GM21447 (cell line): ENCODE measurements around the gene LOXL1.

ENCODE experiments used
- ATAC-seq: cut with Tn5 transposase; IDR thresholded peaks from one replicate; pipeline ENCODE4 v1.9.1; 2021; ENCODE audit not compliant: unreplicated experiment

Gene LOXL1

DNA sequence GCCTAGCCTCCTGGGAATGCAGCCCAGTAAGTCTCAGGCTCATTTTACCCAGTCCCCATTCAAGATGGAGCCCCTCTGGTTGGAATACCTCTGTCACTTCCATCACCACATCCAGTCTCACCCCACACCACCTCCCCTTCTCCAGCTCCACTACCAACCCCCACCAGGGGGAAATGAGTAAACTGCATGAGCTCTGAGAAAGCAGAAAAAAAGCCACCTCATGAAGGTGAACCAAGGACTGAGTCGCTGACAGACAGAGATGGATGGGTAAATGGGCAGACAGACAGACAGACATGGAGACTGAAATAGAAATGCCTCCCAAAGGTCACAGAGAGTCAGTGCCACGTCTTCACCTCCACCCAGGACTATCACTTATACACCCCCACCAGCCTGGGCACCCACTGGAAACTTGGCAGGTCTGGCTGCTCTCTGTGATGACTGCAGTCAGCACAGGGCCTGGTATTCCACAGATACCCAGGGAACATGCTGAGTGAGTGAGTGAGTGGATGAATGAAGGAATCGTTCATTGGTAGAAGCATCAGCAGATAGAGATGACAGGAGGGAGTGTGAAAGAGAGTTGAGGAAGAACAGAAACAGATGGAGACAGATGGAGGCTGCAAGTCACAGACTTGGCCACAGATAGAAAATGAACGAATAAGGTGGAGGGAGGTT lies 4.9 kb upstream of the LOXL1 start:
- no peak for ATAC-seq

DNA sequence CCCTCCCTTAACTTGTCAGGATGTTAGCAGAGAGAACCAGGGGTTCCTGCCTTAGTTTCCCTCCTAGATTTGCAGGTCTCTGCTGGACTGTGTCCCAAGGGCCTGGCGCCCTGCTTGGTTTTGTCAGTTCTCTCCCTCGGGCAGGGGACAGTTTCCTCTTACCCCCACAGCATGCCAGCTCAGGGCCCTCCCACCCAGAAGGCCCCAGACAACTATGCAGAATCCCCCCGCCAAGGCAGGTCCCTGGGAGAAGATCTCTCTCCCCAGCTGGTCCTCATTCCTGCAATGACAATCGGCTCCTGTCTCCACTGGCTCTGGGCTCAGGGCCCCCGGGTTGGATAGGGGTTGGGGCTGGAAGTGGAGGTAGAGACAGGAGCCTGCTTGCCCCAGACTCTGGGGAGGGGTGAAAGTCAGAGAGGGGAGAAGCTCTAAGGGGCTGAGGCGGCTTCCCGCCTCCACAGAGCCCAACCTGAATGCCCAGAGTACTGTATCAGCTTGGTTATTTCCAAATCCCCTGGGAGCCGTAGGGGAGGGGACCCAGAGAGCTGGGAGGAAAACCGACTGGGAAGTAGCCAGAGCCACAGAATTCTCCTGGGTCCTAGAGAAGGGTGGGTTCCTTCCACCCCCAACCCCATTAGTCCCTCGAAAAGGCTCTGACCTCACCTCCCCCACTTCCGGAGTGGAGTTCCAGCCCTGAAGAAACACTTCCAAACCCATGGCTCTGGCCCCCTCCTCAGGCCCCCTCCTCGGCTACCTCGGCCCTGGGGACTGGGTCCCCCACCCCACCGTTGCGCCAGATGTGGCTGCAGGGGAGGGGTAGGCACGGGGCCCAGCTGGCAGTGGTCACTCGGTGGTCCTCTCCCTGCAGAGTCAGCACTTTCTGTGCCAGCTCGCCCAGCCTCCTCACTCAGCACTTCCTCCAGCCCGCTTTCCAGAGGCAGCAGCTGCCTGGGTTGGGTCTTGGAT lies 3.8 kb upstream of the LOXL1 start:
- no peak for ATAC-seq

DNA sequence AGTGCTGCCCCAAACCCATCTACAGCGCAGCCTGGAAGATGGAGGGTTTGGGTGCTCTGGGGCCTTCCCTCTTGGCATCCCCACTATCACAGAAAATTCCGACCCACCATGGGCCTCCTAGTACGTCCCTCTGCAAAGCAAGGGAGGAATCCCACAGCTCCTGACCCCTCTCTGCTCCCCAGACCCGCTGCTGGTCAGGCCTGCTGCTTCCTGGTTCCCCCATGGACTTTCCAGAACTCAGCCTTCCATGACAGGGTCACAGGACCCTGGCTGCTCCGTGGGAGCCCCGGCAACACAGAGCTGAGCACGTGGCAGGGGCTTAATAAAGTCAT lies 3.1 kb upstream of the LOXL1 start:
- ATAC-seq = no peak

DNA sequence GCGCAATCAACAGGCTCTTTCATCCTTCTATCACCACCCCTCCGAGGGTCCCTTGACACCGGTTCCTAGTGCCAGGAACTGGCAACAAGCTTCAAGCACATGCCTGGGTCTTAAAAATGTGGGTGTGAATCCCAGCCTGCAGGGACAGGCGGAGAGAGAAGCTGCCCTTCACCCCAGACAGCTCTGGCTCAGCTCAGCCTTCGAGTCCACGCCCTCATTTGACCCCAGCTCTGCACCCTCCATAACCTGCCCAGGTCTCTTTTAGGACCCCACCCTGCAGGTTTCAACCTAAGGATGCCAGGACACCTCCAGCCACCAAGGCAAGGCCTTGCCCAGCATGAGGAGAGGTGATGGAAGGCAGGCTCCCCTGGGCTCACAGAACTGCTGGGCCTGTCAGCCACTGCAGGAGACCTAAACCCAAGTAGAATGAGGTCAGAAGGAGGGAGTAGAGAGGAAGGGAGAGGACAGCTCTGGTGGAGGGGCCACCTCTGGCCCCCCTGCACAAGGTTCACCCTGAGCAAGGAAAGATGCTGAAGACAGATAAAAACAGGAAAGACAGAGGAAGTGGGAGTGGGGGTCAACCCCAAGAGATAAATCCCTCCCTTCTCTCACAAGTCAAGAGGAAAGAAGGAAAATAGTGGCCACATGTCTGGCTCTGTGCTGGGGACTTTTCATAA lies 2.6 kb upstream of the LOXL1 start:
- ATAC-seq = no peak

DNA sequence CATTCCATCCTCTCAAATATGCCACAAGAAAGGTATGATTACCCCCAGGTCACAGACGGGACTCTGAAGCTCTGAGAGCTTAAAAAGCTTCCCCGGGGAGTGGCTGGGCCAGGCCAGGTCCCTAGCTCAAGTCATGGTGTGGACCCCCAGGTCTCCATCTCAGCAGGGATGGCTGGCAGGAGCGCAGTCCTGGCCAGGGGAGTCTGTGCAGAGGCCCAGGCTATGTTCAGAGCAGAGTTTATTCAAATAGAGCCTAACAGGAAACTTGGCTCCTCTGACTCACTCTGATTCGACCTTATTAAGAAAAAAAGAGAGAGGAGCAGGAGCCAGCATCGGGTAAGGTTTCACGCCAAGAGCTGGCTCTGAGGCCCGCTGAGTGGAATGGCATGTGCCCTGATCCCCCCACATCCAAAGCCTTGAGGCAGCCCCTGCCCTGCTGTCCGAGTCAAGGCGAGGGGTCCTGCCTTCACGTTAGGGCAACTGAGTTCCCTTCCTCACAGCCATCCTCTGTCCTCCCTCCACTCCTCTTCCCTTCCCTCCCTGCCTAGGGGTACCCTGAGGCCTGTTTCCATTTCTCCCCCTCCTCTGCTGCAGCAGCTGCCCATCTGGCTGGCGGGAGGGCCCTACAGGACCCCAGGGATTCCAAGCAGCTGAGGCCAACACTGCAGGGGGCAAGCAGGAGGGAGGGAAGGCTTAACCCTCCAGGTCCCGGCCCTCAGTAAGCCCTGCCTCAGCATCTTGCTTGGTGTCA lies 1.9 kb upstream of the LOXL1 start:
- no peak for ATAC-seq

DNA sequence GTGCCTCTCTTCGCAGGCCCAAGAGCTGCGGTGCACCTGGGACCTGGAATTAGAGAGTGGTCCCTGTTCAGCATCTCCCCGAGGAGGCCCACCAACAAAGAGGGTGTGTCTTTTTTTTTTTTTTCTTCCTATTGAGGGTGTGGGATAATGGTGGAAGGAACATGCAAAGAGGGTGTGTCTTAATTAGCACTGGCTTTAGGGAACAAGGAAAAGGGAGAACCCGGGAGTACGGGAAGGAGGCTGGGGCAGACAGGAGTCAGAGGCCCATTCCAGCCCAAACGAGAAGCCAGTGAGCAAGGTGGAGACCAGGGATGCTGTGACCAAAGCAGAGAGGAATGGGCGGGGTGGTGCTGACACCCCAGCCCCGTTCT lies 429 bp upstream of the LOXL1 start:
- no peak for ATAC-seq

DNA sequence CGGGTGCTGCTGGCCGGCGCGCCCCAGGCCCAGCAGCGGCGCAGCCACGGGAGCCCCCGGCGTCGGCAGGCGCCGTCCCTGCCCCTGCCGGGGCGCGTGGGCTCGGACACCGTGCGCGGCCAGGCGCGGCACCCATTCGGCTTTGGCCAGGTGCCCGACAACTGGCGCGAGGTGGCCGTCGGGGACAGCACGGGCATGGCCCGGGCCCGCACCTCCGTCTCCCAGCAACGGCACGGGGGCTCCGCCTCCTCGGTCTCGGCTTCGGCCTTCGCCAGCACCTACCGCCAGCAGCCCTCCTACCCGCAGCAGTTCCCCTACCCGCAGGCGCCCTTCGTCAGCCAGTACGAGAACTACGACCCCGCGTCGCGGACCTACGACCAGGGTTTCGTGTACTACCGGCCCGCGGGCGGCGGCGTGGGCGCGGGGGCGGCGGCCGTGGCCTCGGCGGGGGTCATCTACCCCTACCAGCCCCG lies 777 bp downstream of the LOXL1 start:
- no peak for ATAC-seq

DNA sequence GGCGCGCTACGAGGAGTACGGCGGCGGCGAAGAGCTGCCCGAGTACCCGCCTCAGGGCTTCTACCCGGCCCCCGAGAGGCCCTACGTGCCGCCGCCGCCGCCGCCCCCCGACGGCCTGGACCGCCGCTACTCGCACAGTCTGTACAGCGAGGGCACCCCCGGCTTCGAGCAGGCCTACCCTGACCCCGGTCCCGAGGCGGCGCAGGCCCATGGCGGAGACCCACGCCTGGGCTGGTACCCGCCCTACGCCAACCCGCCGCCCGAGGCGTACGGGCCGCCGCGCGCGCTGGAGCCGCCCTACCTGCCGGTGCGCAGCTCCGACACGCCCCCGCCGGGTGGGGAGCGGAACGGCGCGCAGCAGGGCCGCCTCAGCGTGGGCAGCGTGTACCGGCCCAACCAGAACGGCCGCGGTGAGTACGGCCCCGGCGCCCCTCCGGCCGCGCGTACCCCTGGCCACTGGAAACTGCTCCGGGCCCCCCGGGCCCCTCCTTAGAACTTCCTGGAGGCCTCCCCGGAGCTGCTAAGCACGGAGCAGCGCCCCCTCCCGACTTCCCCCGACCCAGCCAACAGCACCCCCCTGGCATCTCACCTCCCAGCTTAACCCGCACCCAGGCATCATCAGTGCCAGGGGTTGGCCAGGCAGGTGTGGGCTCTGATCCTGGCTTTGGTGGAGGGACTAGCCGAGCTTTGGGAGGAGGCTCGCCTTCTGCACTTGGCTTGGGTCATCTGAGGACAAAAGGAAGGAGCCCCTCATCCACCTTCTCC lies 1.4 kb downstream of the LOXL1 start:
- ATAC-seq = no peak

DNA sequence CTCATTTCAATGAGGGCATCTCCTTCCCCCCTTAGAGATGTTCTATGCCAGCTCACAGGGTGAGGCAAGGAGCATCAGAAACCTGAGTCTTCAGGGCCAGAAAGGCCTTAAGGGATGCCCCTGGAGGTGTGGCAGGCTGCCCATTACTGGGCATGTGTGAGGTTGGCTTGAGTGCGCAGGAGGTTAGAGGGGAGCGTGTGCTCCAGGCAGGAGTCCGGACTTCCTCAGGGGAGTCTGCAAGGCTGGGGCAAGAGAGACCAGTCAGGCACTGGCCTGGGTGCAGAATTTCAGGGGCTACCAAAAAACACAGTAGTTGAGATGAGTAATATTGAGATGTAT lies 1.9 kb downstream of the LOXL1 start:
- no peak for ATAC-seq

DNA sequence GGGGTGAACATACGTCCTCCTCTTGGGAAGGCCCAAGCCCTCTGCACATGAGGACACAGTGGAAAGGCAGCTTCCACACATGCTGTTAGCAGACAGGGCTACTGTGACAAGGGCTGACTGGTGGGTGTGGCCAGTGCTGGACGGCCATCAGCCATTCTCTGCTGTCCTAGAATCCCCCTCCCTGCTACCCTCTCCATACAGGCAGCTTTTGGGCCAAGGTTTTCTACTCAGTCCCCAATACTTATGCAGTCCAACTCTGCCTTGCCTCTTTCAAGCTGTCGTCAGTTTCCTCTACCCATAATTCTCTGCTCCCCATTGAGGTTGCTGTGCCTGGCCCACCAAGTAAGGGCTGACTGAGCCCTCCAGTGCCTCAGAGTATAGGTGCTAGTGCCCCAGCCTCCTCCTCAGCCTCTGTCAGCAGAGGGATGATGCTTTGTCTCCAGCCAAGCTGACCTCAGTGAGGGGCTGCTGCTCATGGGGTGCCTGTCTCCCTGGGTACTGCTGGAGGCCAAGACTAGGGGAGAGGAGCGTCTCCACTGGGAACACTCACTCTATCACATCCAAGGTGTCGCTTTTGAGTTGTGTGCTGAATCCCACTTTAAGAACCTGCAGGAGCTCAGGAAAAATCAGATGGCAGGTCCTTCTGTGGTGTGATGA lies 2.8 kb downstream of the LOXL1 start:
- no peak for ATAC-seq

DNA sequence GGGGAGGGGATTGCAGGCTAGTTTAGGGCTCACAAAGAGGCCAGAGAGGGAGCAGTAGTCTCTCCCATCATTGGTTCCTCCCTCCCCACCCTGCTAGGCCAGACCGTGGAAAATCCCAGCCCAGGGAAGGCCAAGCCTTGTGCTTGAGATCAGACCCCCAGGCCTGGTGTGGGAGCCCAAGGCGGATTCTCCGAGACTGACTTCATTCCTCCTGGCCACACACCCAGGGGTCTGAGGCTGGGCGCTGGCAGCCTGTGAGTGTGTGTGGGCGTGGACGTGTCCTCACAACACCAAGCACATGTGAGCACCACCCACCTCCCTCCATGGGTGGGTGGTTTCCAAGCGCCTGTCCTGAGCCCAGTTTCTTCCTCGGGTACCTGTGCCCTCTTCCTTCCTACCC lies 4.1 kb downstream of the LOXL1 start:
- no peak for ATAC-seq

DNA sequence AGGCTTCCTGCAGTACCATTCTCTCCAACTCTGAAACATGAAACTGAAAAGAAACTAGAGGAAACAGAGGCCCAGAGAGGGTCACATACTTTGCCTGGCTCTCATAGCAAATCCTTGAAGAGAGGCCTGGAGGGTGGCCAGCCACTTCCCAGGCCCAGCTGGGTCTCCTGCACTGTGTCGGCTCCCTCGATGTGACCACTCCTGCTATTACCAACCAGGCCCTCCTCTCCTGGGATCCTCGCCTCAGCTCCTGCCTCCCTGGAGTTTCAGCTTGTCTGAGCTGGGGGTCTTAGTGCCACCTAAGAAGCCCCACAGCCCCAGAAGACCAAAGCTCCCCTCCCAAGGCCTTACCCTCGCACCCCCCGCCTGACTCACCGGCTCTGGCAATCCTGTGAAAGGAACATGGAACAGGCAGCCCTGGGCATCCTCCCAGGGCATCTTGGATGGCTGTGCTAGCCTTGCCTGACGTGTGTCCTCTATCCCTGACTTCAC lies 4.6 kb downstream of the LOXL1 start:
- ATAC-seq = no peak

DNA sequence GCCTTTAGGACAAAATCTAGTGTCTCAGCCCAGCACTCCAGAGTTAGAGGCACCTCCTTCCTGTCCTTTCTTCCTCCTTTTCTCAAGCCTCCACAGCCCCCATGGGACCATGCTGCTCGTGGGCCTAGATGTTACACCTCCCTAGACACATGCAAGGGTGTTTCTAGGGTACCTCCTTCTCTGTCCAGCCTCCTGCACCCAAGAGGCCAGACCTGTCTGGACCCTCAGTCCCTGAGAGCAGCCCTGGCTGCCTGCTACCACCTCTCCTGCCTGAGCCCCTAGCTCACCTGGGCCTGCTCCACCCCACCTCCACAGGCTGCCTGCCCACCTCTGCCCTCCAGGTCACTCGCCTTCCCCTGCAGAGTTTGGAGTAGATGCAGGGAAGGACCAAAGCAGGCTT lies 5.2 kb downstream of the LOXL1 start:
- no peak for ATAC-seq

DNA sequence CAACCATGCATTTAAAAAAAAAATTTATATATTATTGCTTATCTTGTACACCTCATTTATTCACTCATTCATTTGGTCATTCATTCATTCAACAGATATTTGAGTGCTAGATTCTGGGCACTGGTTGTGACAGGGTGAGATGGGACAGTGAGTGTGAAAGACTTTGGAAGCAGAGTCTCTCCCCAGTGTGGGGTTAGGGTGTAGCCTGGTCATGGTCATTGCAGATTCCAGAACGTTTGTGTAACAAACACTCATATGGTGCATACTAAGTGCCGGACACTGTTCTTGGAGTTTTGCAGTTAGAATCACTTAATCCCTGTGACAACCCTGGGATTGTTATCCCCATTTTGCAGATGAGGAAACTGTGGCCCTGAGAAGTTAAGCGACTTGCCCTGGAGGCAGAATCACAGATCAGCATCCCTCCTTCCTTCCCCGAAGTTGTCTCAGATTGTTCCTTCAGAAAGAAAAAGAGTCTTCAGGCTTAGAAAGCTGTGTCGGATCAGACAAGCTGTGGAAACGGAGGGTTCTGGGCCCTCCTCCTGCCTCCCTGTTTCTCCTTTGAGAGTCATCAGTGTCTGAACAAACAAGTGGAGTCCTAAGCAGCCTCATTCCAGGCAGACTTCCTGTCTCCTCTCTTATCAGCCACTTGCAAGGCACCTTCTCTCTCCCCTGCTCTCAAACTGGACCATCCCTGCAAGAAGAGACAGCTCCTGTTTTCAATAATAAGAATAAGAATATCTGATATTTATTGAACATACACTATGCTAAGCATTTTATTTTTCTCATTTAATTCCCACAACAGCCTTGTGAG lies 6.3 kb downstream of the LOXL1 start:
- no peak for ATAC-seq

DNA sequence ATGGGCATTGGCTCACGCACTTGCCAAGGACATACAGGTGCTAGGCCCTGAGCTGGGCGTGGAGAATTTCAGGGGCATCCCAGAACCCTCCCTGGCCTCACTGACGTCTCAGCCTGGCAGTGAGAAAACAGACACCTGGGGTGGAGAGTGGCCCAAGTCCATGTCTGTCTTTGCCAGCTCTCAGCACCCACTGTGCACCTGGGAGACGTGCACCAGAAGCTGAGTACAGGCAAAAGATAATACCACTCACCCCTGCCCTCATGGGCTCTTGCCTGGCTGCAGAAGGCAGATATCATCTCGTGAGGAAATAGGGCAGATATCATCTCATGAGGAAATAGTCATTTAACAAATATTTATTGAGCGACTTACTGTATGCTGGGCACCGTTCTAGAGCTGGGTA lies 8.0 kb downstream of the LOXL1 start:
- ATAC-seq = no peak

DNA sequence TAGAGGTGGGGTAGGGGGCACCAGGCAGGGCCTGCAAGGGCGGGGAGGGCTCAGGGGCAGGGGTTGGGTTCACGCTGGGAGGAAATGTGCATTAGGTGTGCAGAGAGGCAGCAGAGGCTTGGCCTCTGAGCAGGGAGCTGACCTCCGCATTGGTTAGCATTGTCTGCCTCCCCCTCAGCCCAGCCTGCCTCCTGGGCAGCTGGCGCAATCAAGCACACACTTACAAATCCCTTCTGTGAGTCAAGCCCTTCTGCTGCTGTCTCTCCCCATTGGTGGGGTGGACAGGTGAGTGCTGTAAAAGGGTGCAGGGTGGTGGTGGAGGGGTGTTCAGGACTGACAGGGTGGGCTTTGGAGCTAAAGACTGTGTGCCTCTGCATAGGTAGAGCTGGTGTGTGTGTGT lies 9.3 kb downstream of the LOXL1 start:
- no peak for ATAC-seq

DNA sequence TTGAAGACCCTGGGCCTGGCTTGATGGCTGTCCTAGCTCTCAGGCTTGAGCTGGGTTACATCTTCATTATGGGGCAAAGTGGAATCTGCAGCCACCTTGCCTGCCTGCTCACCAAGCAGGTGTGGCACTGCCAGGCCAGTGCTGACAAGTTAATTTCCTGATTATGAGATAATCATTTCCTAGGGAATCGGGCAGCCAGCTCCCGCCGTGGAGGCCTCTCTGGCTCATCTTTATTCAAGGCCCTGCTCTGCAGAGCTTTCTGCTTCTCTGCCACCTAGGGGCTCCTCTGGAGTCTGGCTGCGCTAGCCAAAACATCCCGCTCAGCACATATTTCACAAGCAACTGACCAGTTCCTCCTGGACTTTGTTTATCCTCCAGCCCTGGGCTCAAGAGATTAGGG lies 9.9 kb downstream of the LOXL1 start:
- ATAC-seq = no peak

DNA sequence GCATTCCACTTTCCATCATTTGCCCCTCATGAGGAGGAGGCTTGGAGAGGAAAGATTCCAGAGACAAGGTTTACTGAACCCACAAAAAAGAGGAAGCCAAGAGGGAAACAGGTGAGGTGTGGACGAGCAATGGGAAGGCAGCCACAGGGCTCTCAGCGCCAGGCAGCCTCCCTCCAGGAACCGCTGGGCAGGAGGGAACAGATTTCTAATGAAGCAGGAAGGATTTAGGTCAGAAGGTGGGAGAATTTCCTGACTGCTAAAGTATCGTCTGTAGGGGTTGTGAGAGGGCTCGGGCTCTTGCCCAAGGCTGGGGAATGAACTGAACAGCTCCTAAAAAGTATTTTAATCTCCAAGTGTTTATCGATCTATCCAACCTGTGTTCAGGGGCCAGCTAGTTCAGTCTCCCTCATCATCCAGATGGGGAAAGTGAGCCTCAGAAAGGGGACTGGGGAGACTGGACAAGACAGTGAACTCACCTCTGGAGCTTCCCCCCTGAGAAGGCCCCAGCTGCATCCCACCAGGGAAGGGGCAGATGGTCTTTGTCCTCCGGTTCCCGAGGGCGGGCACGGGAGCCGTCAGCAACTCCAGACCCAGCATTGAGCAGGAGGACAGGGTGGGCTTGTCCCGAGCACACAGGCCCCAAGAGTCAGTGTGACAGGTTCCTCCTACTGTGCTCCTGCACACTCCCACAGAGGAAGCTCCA lies 10.5 kb downstream of the LOXL1 start:
- ATAC-seq = no peak
